ENCODE measurements around the gene HEPACAM.

HEPACAM gene

DNA sequence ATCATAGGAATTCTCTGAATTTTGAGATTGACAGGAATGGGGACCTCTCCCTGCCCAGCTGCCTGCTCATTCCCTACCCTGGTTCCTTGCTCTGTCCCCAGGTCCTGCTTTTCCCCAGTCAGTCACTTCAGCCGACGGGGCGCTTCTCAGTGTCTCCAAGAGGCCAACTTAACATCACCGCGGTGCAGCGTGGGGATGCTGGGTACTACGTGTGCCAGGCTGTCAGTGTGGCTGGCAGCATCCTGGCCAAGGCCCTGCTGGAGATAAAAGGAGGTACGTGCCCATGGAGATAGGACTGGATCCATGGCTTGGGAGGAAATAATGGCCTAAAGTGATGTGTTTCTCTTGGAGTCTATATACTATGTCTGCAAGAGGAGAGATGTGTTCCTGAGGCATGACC is 63.6 kb downstream of the HEPACAM start:
- TF ChIP-seq, protein P1, sequence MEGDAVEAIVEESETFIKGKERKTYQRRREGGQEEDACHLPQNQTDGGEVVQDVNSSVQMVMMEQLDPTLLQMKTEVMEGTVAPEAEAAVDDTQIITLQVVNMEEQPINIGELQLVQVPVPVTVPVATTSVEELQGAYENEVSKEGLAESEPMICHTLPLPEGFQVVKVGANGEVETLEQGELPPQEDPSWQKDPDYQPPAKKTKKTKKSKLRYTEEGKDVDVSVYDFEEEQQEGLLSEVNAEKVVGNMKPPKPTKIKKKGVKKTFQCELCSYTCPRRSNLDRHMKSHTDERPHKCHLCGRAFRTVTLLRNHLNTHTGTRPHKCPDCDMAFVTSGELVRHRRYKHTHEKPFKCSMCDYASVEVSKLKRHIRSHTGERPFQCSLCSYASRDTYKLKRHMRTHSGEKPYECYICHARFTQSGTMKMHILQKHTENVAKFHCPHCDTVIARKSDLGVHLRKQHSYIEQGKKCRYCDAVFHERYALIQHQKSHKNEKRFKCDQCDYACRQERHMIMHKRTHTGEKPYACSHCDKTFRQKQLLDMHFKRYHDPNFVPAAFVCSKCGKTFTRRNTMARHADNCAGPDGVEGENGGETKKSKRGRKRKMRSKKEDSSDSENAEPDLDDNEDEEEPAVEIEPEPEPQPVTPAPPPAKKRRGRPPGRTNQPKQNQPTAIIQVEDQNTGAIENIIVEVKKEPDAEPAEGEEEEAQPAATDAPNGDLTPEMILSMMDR (conservative IDR thresholded peaks at IDR 0.05; ENCODE audit: low read depth, low read length) = no peak
- DNase-seq (ENCODE audit: low read depth) = no peak
- no peak overlapping the region for H3K4me3 ChIP-seq (ENCODE audit: low read depth, low read length)

DNA sequence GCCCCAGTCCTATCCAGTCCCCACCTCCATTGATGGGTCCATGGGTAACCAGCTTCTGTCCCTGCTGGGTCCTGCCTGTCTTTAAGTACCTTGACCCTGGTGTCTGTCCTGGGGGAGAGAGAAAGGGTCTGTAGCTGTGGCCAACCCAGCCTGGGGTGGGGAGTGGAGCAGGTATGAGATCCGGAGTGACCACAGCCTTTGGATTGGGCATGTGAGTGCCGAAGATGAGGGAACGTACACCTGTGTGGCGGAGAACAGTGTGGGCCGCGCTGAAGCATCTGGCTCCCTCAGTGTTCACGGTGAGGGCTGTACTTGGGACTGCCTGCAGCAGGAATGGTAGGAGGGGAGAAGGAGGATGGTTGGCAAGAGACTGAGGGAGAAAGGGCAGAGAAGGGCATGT is 65.4 kb downstream of the HEPACAM start:
- no peak overlapping the region for H3K4me3 ChIP-seq (ENCODE audit: low read depth, low read length)
- no peak for DNase-seq (ENCODE audit: low read depth)
- TF ChIP-seq, protein P1 (conservative IDR thresholded peaks at IDR 0.05; ENCODE audit: low read depth, low read length) = no peak

DNA sequence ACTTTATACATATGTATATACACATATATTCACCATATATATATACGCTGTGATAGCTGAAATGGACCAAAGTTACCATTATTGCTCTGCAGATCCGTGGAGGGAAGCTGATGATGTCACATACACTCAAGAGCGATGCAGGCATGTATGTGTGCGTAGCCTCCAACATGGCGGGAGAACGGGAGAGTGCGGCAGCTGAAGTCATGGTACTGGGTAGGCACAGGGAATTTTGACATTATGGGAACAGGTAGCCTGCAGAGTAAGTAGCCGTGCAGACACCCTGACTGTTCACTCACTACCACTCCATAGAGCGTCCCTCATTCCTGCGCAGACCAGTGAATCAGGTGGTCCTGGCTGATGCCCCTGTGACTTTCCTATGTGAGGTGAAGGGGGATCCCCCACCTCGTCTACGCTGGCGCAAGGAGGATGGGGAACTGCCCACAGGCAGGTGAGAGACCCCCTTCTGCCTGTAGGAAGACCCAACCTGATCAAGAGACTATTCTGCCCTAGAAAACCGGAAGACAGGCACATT is 65.9 kb downstream of the HEPACAM start:
- no peak for DNase-seq (ENCODE audit: low read depth)
- TF ChIP-seq, protein P1 (conservative IDR thresholded peaks at IDR 0.05; ENCODE audit: low read depth, low read length) = no peak

DNA sequence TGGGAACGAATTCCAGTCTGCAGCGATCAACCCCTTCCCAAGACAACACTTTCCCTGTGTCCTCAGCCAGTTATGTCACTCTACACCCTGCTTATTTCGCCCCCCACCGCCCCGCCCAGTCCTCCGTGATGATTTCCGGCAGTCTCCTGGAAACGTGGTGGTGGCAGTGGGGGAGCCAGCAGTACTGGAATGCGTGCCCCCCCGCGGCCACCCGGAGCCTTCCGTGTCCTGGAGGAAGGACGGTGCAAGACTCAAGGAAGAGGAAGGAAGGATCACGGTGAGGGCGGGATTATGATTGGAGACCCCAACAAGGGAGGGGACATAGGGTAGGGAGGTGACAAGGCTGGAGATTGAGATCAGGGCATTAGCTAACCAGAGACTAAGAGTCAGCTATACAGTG is 66.5 kb downstream of the HEPACAM start:
- no peak for DNase-seq (ENCODE audit: low read depth)
- H3K4me3 ChIP-seq (ENCODE audit: low read depth, low read length) = no peak overlapping the region
- TF ChIP-seq, protein P1 (conservative IDR thresholded peaks at IDR 0.05; ENCODE audit: low read depth, low read length) = no peak

More for the DNA sequence above, 65.9 kb downstream of the HEPACAM start:
- H3K4me3 ChIP-seq (ENCODE audit: low read depth, low read length) = no peak overlapping the region

Measured in choroid plexus epithelial cell (primary cell).